Uterus (tissue), 2 donors: ENCODE measurements around the gene GLRX.
"Not testable (repeated sequence)": the region's sequence is repeated elsewhere in the genome, so short reads cannot be mapped to it uniquely, and the experiment has no call there.

Experiments
- POLR2A ChIP-seq, 2 donors: fragments of 450-650 bp; IDR thresholded peaks; one replicate each; pipeline ENCODE4 v1.6.1; 2016; ENCODE audit warnings: antibody characterized with exemption in 2 of 2, mild to moderate bottlenecking in 1 of 2, moderate library complexity in 1 of 2
- TF ChIP-seq, protein P1 (sequence below), 4 experiments: fragments of 200-600 bp in 2 of 4; fragments of 450-650 bp in 2 of 4; sonication (generic) in 2 of 4; IDR thresholded peaks; one replicate each; pipeline ENCODE4 v1.5.1; 2016 to 2019; ENCODE audit warnings: antibody characterized with exemption in 4 of 4, mild to moderate bottlenecking in 2 of 4, moderate library complexity in 1 of 4

- TF ChIP-seq, protein P1, sequence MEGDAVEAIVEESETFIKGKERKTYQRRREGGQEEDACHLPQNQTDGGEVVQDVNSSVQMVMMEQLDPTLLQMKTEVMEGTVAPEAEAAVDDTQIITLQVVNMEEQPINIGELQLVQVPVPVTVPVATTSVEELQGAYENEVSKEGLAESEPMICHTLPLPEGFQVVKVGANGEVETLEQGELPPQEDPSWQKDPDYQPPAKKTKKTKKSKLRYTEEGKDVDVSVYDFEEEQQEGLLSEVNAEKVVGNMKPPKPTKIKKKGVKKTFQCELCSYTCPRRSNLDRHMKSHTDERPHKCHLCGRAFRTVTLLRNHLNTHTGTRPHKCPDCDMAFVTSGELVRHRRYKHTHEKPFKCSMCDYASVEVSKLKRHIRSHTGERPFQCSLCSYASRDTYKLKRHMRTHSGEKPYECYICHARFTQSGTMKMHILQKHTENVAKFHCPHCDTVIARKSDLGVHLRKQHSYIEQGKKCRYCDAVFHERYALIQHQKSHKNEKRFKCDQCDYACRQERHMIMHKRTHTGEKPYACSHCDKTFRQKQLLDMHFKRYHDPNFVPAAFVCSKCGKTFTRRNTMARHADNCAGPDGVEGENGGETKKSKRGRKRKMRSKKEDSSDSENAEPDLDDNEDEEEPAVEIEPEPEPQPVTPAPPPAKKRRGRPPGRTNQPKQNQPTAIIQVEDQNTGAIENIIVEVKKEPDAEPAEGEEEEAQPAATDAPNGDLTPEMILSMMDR (IDR thresholded peaks at IDR 0.05): not testable (repeated sequence)
- not testable (repeated sequence) for TF ChIP-seq POLR2A (IDR thresholded peaks at IDR 0.05)
Observed at GRCh38 chr5:95813035-95813434, 9.5 kb downstream of the GLRX start.
